CD4-positive, alpha-beta T cell (primary cell): Measurements from ENCODE around the gene TLNRD1. TPM values are rescaled to one million over a fixed set of nuclear protein-coding genes. Genes with fewer than 3 reads are reported as not detected.

Source experiments
- ATAC-seq: fragments of 200-7000 bp; cut with Tn5 transposase; one replicate; pipeline ENCODE4 v1.10.0; 2022; ENCODE audit warnings: mild to moderate bottlenecking; ENCODE audit not compliant: poor library complexity
- CTCF ChIA-PET: fragments of 350-600 bp; sonication (Branson Sonifier 250); formaldehyde crosslinking; loops from one replicate; lab custom pipeline; 2021; ENCODE audit warnings: antibody characterized with exemption, inconsistent platforms; lab: Charles Lee
- POLR2A ChIA-PET: fragments of 350-600 bp; sonication (Branson Sonifier 250); formaldehyde crosslinking; loops from one replicate; lab custom pipeline; 2021; ENCODE audit warnings: antibody characterized with exemption, inconsistent platforms; lab: Charles Lee
- DNase-seq, 14 experiments: peaks; one replicate each; pipeline ENCODE4 v3.0.0-alpha.2; 2013 to 2020; ENCODE audit warnings: mixed read lengths in 2 of 14
- H3K27ac ChIP-seq, 2 donors: one replicate each; pipeline versions ENCODE4 v1.5.1 to v1.7.0; 2013; ENCODE audit warnings: low read length in 2 of 2, low read depth in 1 of 2, mild to moderate bottlenecking in 1 of 2
- H3K27me3 ChIP-seq, 2 experiments: 1 replicate in 1 of 2; 2 replicates in 1 of 2; pipeline versions ENCODE4 v1.6.1 to v1.7.0; 2013; ENCODE audit warnings: low read length in 2 of 2, control low read depth in 1 of 2, mild to moderate bottlenecking in 1 of 2, moderate library complexity in 1 of 2; ENCODE audit not compliant: insufficient read depth in 2 of 2, control insufficient read depth in 1 of 2
- H3K36me3 ChIP-seq: one replicate; pipeline ENCODE4 v1.6.1; 2013; ENCODE audit warnings: low read length, control low read depth; ENCODE audit not compliant: insufficient read depth
- H3K4me1 ChIP-seq: one replicate; pipeline ENCODE4 v1.6.1; 2013; ENCODE audit warnings: low read length, control low read depth; ENCODE audit not compliant: insufficient read depth
- H3K4me3 ChIP-seq: one replicate; pipeline ENCODE4 v1.5.1; 2013; ENCODE audit warnings: mild to moderate bottlenecking, low read length, moderate library complexity
- H3K9me3 ChIP-seq, 2 experiments: 1 replicate in 1 of 2; 2 replicates in 1 of 2; pipeline versions ENCODE4 v1.6.1 to v1.7.0; 2013; ENCODE audit warnings: low read length in 2 of 2, mild to moderate bottlenecking in 2 of 2, control low read depth in 1 of 2, moderate library complexity in 1 of 2; ENCODE audit not compliant: control insufficient read depth in 1 of 2, insufficient read depth in 1 of 2
- H3K27ac Mint-ChIP-seq: one replicate; pipeline ENCODE4 v1.8.0; 2020; ENCODE audit warnings: mixed read lengths
- H3K27me3 Mint-ChIP-seq: one replicate; pipeline ENCODE4 v1.8.0; 2021; ENCODE audit warnings: mixed read lengths
- H3K36me3 Mint-ChIP-seq: one replicate; pipeline ENCODE4 v1.8.0; 2021; ENCODE audit warnings: low read depth, mixed read lengths
- H3K4me1 Mint-ChIP-seq: one replicate; pipeline ENCODE4 v1.8.0; 2021; ENCODE audit warnings: low read depth, mixed read lengths
- H3K4me3 Mint-ChIP-seq: one replicate; pipeline ENCODE4 v1.8.0; 2020; ENCODE audit warnings: mild to moderate bottlenecking, mixed read lengths
- H3K9me3 Mint-ChIP-seq: one replicate; pipeline ENCODE4 v1.8.0; 2020; ENCODE audit warnings: mixed read lengths
- CTCF ChIP-seq: fragments of 200-600 bp; IDR thresholded peaks from one replicate; pipeline ENCODE4 v1.8.0; 2022; ENCODE audit warnings: antibody characterized with exemption, mild to moderate bottlenecking
- intact Hi-C, 2 experiments: fragments of 100-400 bp; cut with DNase I in 1 of 2; cut with micrococcal nuclease in 1 of 2; formaldehyde crosslinking; loops; one replicate each; pipeline versions ENCODE4 v1.15.1 to v1.9.0; 2023 to 2025; cut with DNase I, micrococcal nuclease
- total RNA-seq, 174 experiments: library from RNA in 2 of 174; stranded (reverse) in 2 of 174; gene quantifications; one replicate each; pipeline ENCODE4 v1.2.3 and lab custom pipeline; 2021 to 2026

TLNRD1 gene
- total RNA-seq, 2 experiments from 2014 or later: 10.5 to 12.3 TPM

- peaks cover 75% of the 10 kb centered on the region for H3K4me1 Mint-ChIP-seq
- H3K4me3 Mint-ChIP-seq: no peak overlapping the region
- Histone ChIP-seq H3K27ac (no peak overlapping the region), H3K27me3 (no peaks in the 10 kb centered on the region), H3K4me1 (peaks cover 48% of the 10 kb centered on the region), H3K36me3 (peaks cover 33% of the 10 kb centered on the region), H3K9me3 (no peaks in the 10 kb centered on the region), H3K4me3 (no peak overlapping the region)
- DNase-seq (peak in 3 of 14 experiments; percentile 31 to 59 (median 57)), ATAC-seq (no peak)
- intact Hi-C loops: loop anchor here (5.0 kb wide), 3 partner anchors 337 to 1062 kb away; partner anchors contain the start of genes MEX3B (in 1 of the 2) and STARD5 (in 1 of the 2)
- TF ChIP-seq CTCF: no peak
- CTCF ChIA-PET: interaction anchor here (3.0 kb wide), 1 partner anchor 15 kb away, joined by 10 read pairs; no protein-coding TSS in a partner anchor
- peak overlapping the region; percentile 64 for H3K27ac Mint-ChIP-seq
- H3K9me3 Mint-ChIP-seq: no peaks in the 10 kb centered on the region
- no peaks in the 10 kb centered on the region for H3K27me3 Mint-ChIP-seq
- POLR2A ChIA-PET: interaction anchor here (2.6 kb wide), 1 partner anchor 16 kb away, joined by 10 read pairs; the partner anchor contains the start of gene TLNRD1
- H3K36me3 Mint-ChIP-seq: peaks cover 54% of the 10 kb centered on the region
These were observed 15.9 kb upstream of the TLNRD1 start for GRCh38 chr15:80984856-80985255.

DNA sequence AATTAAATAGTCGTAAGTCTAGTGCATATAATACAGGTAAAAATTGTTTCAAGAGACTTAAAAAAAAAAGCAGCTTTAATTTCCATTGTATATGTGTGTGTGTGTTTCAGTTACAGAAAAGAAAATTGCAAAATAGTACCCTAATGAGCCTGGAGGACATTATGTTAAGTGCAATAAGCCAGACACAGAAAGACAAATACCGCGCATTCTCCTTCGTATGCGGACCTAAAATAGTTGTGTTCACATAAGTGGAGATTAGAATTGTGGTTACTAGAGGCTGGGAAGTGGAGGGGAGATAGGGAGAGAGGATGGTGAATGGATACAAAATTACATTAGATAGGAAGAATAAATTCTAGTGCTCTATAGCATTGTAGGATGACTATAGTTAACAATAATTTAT lies 14.7 kb upstream of the TLNRD1 start:
- Histone ChIP-seq H3K27ac (no peak overlapping the region), H3K27me3 (no peaks in the 10 kb centered on the region), H3K4me3 (no peak overlapping the region), H3K9me3 (no peaks in the 10 kb centered on the region), H3K36me3 (peaks cover 22% of the 10 kb centered on the region), H3K4me1 (peaks cover 52% of the 10 kb centered on the region)
- ChIA-PET CTCF (interaction anchor here (1.3 to 3.0 kb wide), 2 partner anchors 16 to 22 kb away, joined by 3 to 10 read pairs; no protein-coding TSS in a partner anchor), POLR2A (interaction anchor here (2.6 kb wide), 1 partner anchor 15 kb away, joined by 10 read pairs; the partner anchor contains the start of gene TLNRD1)
- no peak for TF ChIP-seq CTCF
- intact Hi-C loops: loop anchor here (2.0 to 5.0 kb wide), 4 partner anchors 19 to 1061 kb away; partner anchors contain the start of genes MEX3B (in 1 of the 2) and STARD5 (in 1 of the 2)
- no peaks in the 10 kb centered on the region for H3K27me3 Mint-ChIP-seq
- H3K4me1 Mint-ChIP-seq: peaks cover 78% of the 10 kb centered on the region
- H3K4me3 Mint-ChIP-seq: peak overlapping the region; percentile 76
- H3K27ac Mint-ChIP-seq: no peak overlapping the region
- H3K36me3 Mint-ChIP-seq: peaks cover 44% of the 10 kb centered on the region
- H3K9me3 Mint-ChIP-seq: no peaks in the 10 kb centered on the region
- ATAC-seq: no peak
- DNase-seq: no peak

GRCh38 chr15:80986487-80986886 lies 14.2 kb upstream of the TLNRD1 start:
- peaks cover 44% of the 10 kb centered on the region for H3K36me3 Mint-ChIP-seq
- intact Hi-C loops: loop anchor here (2.0 to 5.0 kb wide), 4 partner anchors 18 to 1061 kb away; partner anchors contain the start of genes MEX3B (in 1 of the 2) and STARD5 (in 1 of the 2)
- peak overlapping the region; percentile 70 for H3K4me3 Mint-ChIP-seq
- Histone ChIP-seq H3K4me1 (peaks cover 54% of the 10 kb centered on the region), H3K9me3 (no peaks in the 10 kb centered on the region), H3K36me3 (peaks cover 22% of the 10 kb centered on the region), H3K27me3 (no peaks in the 10 kb centered on the region), H3K27ac (no peak overlapping the region), H3K4me3 (no peak overlapping the region)
- H3K9me3 Mint-ChIP-seq: no peaks in the 10 kb centered on the region
- ChIA-PET CTCF (interaction anchor here (1.3 to 3.0 kb wide), 2 partner anchors 16 to 22 kb away, joined by 3 to 10 read pairs; no protein-coding TSS in a partner anchor), POLR2A (interaction anchor here (2.6 kb wide), 1 partner anchor 15 kb away, joined by 10 read pairs; the partner anchor contains the start of gene TLNRD1)
- H3K27ac Mint-ChIP-seq: no peak overlapping the region
- DNase-seq (no peak), ATAC-seq (no peak)
- H3K27me3 Mint-ChIP-seq: no peaks in the 10 kb centered on the region
- peaks cover 83% of the 10 kb centered on the region for H3K4me1 Mint-ChIP-seq
- TF ChIP-seq CTCF: no peak
